ENCODE measurements around the gene GPAM.

GRCh38 chr10:112202076-112202475, 18.5 kb upstream of the GPAM start:
- TF ChIP-seq CTCF (IDR thresholded peaks at IDR 0.05; ENCODE audit: low read length) (no peak), EZH2 (optimal IDR thresholded peaks at IDR 0.05; ENCODE audit: low read depth, low read length) (no peak)

All from MM.1S (cell line).